HG03108 (cell line): Measurements from ENCODE around the gene LRP5.
"Not testable (repeated sequence)": the region's sequence is repeated elsewhere in the genome, so short reads cannot be mapped to it uniquely, and the experiment has no call there.

ENCODE experiments used
- ATAC-seq: cut with Tn5 transposase; IDR thresholded peaks from one replicate; pipeline ENCODE4 v1.9.1; 2021; ENCODE audit warnings: moderate library complexity; ENCODE audit not compliant: unreplicated experiment

LRP5 gene

DNA sequence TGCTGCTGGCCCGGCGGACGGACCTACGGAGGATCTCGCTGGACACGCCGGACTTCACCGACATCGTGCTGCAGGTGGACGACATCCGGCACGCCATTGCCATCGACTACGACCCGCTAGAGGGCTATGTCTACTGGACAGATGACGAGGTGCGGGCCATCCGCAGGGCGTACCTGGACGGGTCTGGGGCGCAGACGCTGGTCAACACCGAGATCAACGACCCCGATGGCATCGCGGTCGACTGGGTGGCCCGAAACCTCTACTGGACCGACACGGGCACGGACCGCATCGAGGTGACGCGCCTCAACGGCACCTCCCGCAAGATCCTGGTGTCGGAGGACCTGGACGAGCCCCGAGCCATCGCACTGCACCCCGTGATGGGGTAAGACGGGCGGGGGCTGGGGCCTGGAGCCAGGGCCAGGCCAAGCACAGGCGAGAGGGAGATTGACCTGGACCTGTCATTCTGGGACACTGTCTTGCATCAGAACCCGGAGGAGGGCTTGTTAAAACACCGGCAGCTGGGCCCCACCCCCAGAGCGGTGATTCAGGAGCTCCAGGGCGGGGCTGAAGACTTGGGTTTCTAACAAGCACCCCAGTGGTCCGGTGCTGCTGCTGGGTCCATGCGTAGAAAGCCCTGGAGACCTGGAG, 74.1 kb downstream of the LRP5 start:
- no peak for ATAC-seq

DNA sequence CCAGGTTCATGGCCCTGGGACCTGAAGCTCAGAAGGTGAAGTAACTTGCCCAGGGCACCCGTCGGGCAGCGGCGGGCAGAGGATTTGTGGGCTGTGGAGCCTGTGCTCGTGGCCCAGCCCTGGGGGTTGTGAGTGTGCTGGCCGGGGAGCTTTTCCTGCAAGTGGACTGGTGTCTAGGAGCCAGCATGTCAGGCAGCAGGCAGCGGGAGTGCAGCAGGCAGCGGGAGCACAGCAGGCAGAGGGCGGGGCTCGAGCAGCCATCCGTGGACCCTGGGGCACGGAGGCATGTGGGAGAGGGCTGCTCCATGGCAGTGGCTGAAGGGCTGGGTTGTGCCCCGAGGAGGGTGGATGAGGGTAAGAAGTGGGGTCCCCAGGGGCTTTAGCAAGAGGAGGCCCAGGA, 75.4 kb downstream of the LRP5 start:
- no peak for ATAC-seq

DNA sequence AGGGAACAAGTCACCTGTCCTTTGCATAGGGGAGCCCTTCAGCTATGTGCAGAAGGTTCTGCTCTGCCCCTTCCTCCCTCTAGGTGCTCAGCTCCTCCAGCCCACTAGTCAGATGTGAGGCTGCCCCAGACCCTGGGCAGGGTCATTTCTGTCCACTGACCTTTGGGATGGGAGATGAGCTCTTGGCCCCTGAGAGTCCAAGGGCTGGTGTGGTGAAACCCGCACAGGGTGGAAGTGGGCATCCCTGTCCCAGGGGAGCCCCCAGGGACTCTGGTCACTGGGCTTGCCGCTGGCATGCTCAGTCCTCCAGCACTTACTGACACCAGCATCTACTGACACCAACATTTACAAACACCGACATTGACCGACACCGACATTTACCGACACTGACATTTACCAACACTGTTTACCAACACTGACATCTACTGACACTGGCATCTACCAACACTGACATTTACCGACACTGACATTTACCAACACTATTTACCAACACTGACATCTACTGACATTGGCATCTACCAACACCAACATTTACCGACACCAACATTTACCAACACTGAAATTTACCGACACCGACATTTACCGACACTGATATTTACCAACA, 76.3 kb downstream of the LRP5 start:
- no peak for ATAC-seq

DNA sequence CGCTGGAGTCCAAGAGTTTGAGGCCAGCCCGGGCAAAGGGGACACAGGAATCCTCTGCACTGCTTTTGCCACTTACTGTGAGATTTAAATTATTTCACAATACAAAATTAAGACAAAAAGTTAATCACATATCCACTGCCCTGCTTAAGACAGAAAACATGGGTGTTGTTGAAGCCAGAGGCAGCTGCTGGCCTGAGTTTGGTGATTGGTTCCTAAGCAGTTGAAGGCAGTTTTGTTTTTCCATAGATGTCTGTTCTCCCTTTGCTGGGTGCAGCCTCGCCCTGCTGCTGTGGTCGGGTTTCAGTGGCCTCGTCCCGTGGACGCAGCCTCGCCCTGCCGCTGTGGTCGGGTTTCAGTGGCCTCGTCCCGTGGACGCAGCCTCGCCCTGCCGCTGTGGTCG, 77.9 kb downstream of the LRP5 start:
- no peak for ATAC-seq

DNA sequence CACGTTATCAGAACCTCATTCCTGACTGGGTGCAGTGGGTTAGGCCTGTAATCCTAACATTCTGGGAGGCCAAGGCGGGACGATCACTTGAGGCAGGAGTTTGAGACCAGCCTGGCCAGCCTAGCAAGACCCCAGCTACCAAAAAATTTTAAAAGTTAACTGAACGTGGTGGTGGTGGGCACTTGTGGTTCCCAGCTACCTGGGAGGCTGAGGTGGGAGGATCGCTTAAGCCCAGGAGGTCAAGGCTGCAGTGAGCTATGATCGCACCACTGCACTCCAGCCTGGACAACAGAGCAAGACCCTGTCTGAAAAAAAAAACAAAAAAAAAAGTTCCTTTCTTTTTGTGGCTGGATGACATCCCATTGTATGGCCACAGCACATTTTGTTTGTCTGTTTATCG, 80.4 kb downstream of the LRP5 start:
- ATAC-seq: no peak

DNA sequence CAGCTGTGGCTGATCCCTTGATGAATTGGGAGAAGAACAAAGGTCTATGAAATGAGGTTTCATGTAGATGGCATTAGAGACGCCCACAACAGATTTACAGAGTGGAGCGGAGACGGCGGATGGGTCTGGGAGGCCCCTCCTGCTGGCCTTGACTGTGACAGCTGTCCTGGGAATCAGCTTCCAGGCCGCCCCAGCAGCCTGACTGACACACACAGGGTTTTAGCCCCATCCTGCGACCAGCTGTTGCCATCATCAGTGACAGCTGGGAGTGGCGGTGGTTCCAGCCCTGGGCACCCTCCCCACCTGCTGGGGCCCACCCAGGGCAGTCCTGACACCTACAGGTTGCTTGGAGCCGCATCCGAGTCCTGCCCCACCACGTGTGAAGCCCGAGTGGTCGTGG, 84.1 kb downstream of the LRP5 start:
- ATAC-seq: no peak

DNA sequence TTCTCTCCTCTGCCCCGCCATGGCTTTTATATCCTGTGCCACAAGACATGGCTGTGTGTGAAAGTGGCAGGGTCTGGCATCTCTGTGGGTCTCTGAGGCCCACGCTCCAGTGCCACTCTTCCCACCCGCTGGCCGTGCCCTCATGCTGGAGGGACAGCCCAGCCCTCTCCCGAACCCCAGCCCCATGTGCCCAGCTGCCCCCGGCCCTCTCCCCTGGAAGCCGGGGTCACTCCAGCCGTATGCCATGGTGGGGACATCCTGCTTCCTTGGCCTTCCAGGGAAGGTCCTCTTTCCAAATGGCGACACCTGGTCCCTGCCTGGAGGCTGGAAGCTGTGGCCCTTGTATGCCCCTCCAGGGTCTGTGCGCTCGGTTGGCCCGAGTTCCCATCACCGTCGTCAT, 84.9 kb downstream of the LRP5 start:
- ATAC-seq: no peak

DNA sequence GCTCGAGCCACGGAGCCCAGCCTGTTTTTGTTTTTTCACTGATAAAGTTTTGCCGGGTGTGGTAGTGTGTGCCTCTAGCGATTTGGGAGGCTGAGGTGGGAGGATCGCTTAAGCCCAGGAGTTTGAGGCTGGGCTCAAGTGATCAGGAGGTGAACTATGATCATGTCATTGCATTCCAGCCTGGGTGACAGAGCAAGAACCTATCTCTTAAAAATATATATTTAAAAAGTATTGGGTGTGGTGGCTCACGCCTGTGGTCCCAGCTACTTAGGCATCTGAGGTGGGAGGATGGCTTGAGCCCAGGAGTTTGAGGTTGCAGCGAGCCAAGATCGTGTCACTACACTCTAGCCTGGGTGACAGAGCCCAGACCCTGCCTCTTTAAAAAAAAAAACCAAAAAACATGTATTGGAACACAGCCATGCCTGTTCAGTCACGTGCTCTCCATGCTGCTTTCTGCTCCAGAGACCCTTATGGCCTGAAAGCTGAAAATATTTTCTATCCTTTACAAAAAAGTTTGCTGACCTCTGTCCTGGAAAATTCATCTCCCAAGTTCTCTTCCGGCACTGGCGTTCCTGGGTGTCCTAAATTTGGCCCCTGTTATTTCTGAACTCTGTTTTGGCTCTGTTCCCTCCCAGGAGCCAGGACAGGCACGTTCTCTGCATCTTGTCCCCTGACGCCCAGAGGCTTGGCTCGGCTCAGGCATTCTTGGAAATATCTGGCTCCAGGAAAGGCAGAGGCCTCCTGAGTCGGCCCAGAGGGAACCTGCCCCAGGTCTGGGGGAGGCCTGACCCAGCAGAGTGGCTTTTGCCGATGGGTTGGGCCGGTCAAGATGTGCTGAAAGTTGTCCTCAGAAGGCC, 86.8 kb downstream of the LRP5 start:
- no peak for ATAC-seq

DNA sequence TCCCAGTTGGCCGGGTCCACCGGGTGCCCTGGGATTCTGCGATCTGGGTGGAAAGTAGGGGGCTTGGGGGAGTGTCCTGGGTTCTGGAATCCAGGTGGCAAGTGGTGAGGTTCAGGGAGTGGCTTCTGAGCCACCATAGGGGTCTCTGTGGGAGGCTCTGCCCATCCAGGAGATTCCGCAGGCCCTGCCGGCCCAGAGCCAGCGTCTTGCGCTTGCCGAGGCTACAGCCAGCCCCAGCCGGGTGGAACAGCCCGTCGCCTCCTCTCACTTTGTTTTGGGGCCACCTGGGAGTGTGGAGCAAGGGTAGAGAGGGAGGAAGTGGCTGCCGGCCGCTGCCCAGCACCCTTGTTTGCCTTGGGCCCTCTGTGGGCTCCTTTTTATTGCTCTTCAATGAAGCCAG, 87.5 kb downstream of the LRP5 start:
- no peak for ATAC-seq

DNA sequence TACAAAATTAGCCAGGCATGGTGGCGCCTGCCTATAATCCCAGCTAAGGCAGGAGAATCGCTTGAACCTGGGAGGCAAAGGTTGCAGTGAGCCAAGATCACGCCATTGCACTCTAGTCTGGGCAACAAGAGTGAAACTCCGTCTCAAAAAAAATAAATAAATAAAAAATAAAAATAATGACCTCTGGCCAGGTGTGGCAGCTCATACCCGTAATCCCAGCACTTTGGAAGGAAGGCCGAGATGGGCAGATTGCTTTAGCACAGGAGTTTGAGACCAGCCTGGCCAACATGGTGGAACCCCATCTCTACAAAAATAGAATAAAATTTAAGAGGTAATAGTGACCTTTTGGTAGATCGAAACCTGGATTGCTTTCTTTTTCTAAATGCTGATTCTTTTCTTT, 88.2 kb downstream of the LRP5 start:
- not testable (repeated sequence) for ATAC-seq

DNA sequence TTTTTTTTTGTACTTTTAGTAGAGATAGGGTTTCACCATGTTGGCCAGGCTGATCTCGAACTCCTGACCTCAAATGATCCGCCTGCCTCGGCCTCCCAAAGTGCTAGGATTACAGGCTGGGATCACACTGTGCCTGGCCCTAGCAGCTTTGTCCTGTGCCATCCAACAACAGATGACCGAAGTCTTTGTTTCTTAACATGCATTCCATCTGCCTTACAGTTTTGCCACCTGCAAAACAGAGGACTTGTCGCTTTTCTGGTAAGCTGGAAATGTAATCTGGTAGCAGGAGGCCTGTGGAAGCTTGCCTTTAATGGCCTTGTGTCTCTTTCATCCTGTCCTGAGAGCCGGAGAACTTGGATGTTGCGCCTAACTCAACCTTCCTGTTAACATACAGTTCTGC, 89.5 kb downstream of the LRP5 start:
- no peak for ATAC-seq

DNA sequence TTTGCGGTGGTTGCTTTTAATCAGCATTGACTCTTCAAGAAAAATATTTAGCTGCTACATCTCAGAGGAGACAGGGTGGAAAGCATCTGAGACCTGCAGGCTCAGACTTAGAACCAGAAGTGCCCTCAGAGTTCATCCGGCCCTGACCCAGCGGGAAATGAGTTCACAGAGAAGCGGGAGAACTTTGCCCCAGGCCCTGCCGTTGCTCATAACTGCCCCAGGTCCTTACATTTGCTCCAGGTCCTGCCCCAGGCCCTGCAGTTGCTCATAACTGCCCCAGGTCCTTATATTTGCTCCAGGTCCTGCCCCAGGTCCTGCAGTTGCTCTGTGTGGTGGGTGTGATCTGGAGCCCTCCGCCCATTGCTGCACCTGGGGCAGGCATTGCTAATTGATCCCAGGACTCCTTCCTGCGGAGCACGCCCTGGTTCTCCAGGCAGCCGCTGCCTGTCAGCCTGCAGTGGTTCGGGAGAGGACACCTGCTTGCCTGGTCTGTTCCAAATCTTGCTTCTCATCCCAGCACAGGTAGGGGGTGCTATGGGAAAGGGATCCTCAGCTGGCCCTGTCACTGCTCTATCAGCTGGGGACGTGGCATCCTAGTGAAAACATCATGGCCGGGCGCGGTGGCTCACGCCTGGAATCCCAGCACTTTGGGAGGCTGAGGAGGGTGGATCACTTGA, 90.1 kb downstream of the LRP5 start:
- ATAC-seq: no peak

DNA sequence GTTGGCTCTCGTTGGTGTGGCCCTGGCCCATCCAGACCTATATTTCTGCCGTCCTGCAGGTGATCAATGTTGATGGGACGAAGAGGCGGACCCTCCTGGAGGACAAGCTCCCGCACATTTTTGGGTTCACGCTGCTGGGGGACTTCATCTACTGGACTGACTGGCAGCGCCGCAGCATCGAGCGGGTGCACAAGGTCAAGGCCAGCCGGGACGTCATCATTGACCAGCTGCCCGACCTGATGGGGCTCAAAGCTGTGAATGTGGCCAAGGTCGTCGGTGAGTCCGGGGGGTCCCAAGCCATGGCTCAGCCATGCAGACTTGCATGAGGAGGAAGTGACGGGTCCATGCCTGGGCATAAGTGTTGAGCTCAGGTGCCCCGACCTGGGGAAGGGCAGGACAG, 91.0 kb downstream of the LRP5 start:
- ATAC-seq: no peak

DNA sequence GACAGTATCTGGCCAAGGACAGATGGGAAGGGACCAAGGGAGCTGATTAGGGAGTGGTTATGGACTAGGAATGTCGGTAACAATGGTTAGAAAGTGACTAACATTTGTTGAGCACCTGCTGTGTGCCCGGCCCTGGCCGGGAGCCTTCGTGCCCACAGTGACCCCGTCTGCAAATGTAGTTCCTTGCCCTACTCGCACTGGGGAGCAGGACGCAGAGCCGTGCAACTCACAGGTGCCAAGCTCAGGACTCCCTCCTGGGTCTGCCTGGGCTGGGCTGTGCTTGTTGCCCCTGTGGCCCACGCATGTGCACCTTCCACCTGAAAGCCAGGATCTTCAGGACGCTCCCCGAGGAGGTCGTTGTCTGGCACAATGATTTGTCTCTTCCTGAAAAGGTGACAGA, 91.4 kb downstream of the LRP5 start:
- no peak for ATAC-seq

DNA sequence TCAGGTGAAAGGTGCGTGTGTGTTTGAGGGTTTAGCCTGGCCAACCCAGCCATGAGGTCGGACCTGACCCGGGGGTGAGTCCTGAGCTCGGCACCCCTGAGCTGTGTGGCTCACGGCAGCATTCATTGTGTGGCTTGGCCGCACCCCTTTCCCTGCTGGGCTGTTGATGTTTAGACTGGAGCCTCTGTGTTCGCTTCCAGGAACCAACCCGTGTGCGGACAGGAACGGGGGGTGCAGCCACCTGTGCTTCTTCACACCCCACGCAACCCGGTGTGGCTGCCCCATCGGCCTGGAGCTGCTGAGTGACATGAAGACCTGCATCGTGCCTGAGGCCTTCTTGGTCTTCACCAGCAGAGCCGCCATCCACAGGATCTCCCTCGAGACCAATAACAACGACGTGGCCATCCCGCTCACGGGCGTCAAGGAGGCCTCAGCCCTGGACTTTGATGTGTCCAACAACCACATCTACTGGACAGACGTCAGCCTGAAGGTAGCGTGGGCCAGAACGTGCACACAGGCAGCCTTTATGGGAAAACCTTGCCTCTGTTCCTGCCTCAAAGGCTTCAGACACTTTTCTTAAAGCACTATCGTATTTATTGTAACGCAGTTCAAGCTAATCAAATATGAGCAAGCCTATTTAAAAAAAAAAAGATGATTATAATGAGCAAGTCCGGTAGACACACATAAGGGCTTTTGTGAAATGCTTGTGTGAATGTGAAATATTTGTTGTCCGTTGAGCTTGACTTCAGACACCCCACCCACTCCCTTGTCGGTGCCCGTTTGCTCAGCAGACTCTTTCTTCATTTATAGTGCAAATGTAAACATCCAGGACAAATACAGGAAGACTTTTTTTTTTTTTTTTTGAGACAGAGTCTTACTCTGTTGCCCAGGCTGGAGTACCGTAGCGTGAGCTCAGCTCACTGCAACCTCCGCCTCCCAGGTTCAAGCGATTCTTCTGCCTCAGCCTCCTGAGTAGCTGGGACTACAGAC, 94.2 kb downstream of the LRP5 start:
- ATAC-seq: no peak

DNA sequence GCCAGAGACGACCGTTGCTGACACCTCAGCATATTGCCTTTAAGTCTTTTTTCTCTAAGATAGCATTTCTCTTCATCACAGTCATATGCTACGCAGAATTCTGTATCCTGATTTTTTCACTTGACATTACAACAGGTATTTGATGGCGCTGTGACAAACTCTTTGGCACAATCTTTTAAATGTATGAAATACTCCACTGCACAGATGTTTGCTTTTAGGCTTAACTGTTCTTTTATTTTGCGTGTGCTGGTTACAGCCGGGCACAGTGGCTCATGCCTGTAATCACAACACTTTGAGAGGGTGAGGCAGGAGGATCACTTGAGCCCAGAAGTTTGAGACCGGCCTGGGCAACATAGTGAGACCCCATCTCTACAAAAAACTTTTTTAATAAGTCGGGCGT, 96.1 kb downstream of the LRP5 start:
- no peak for ATAC-seq

DNA sequence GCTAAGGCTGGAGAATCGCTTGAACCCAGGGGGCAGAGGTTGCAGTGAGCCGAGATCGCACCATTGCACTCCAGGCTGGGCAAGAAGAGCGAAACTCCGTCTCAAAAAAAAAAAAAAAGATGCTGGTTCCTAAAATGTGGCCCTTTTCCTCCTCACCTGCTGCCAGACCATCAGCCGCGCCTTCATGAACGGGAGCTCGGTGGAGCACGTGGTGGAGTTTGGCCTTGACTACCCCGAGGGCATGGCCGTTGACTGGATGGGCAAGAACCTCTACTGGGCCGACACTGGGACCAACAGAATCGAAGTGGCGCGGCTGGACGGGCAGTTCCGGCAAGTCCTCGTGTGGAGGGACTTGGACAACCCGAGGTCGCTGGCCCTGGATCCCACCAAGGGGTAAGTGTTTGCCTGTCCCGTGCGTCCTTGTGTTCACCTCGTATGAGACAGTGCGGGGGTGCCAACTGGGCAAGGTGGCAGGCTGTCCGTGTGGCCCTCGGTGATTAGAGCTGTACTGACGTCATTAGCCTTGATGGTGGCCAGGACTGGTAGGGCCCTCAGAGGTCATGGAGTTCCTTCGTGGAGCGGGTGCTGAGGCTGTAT, 97.5 kb downstream of the LRP5 start:
- ATAC-seq: no peak

DNA sequence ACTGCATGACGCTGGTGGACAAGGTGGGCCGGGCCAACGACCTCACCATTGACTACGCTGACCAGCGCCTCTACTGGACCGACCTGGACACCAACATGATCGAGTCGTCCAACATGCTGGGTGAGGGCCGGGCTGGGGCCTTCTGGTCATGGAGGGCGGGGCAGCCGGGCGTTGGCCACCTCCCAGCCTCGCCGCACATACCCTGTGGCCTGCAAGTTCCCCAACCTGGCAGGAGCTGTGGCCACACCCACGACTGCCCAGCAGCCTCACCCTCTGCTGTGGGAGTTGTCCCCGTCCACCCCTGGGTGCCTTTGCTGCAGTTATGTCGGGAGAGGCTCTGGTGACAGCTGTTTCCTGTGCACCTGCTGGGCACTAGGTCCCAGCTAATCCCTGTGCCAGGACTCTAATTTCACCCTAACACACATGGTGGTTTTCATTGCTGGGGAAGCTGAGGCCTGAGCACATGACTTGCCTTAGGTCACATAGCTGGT, 99.2 kb downstream of the LRP5 start:
- ATAC-seq: no peak

DNA sequence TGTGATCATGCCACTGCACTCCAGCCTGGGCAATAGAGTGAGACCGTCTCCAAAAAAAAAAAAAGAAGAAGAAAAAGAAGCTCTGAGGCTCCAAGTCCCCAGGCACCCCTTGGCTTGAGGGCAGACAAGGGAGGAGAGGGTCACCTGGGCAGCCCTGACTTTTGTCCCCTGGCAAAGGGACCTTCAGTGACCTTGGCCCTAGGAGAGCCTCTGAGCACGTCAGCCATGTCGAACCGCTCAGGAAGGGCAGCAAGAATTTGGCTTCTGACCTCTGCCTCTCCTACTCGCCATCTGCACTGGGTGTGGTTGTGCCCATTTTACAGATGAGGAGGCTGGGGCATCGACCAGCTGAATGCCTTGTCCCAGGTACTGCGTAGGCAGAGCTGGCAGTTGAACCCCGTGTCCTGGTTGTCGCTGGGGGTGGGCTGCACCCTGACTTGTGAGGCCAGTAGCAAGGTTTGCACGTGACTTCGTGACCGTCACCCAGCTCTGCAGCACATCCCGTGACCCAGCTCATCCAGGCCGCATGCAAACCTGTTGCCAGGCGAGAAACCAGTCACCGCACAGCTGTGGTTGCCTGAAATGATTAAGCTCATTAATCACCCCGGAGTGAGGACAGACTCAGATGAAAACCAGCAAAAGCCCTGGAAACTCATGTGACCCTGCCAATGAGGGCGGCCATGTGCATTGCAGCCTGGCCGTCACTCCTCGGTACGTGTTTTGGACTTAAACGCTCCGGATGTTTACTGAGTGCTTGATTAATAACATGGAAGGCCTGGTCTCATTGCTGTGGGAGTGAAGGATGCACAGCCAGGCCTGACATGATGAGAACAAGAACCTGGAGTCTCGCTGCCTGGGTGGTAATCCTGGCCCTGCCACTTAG, 100.4 kb downstream of the LRP5 start:
- no peak for ATAC-seq
